WTC11 (cell line): ENCODE data around the gene ATP6V1F.

Experiments
- CREM ChIP-seq: sonication (generic); formaldehyde crosslinking; IDR thresholded peaks from 2 replicates; pipeline ENCODE4 v1.8.1; 2022; ENCODE audit warnings: mild to moderate bottlenecking, missing genetic modification reagents, moderate library complexity
- ETV6 ChIP-seq: sonication (generic); formaldehyde crosslinking; IDR thresholded peaks from 2 replicates; pipeline ENCODE4 v1.8.1; 2022; ENCODE audit warnings: mild to moderate bottlenecking, missing genetic modification reagents
- FOXK1 ChIP-seq: sonication (generic); formaldehyde crosslinking; IDR thresholded peaks from 2 replicates; pipeline ENCODE4 v1.8.0; 2022; ENCODE audit warnings: mild to moderate bottlenecking, moderate library complexity, missing genetic modification reagents
- JUN ChIP-seq: sonication (generic); formaldehyde crosslinking; IDR thresholded peaks from 2 replicates; pipeline ENCODE4 v1.8.0; 2023; ENCODE audit warnings: mild to moderate bottlenecking, missing genetic modification reagents
- NFE2L1 ChIP-seq: sonication (generic); formaldehyde crosslinking; IDR thresholded peaks from 2 replicates; pipeline ENCODE4 v1.8.1; 2023; ENCODE audit warnings: missing genetic modification reagents
- NR1H2 ChIP-seq: sonication (generic); formaldehyde crosslinking; IDR thresholded peaks from 2 replicates; pipeline ENCODE4 v1.9.0; 2021; ENCODE audit warnings: mild to moderate bottlenecking, moderate library complexity, missing genetic modification reagents
- TCF7 ChIP-seq: sonication (generic); formaldehyde crosslinking; IDR thresholded peaks from 2 replicates; pipeline ENCODE4 v1.8.0; 2022; ENCODE audit warnings: mild to moderate bottlenecking, low read depth, missing genetic modification reagents, moderate library complexity
- TF ChIP-seq, protein P1 (sequence below): sonication (generic); formaldehyde crosslinking; IDR thresholded peaks from 2 replicates; pipeline ENCODE4 v1.8.0; 2022; ENCODE audit warnings: mild to moderate bottlenecking, missing genetic modification reagents
- TF ChIP-seq, protein P2 (sequence below): fragments of 200-600 bp; IDR thresholded peaks from 2 replicates; pipeline ENCODE4 v1.8.0; 2022; ENCODE audit warnings: antibody characterized with exemption
- TF ChIP-seq, protein P3 (sequence below): sonication (generic); formaldehyde crosslinking; IDR thresholded peaks from 2 replicates; pipeline ENCODE4 v1.8.0; 2022; ENCODE audit warnings: mild to moderate bottlenecking, missing genetic modification reagents
- TF ChIP-seq, protein P4 (sequence below): sonication (generic); formaldehyde crosslinking; IDR thresholded peaks from 2 replicates; pipeline ENCODE4 v1.8.0; 2022; ENCODE audit warnings: mild to moderate bottlenecking, missing genetic modification reagents
- TF ChIP-seq, protein P5 (sequence below): sonication (generic); formaldehyde crosslinking; IDR thresholded peaks from 2 replicates; pipeline ENCODE4 v1.8.1; 2022; ENCODE audit warnings: low read depth, mild to moderate bottlenecking, moderate library complexity, missing genetic modification reagents, borderline replicate concordance

DNA sequence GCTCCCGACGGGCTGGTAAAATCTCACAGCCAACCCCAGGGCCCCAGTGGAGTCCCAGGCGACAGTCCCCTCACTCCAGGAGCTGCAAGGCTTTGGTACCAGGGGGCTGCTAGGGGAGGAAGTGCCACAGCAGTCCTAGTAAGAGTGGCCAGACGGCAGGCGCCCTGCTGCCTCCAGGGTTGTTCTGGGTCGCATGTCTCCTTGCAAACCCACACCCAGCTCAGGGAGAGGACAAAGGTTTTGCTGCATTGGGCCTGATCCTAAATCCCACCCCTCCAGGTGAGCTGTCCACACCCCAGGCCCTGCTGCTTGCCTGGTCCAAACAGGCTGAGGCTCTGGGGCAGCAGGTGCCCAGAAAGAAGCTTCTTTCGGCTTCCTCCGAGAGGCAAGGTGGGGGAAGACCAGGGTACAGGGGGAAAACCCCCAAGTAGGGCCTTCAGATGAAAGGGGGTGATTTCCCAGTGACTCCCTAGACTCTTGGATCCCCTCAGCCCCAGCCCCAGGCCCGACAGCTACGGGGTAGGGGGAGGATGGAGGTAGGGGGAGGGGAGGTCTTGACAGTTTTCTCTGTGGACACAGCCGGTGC lies 52.0 kb downstream of the ATP6V1F start:
- TF ChIP-seq, protein P1, sequence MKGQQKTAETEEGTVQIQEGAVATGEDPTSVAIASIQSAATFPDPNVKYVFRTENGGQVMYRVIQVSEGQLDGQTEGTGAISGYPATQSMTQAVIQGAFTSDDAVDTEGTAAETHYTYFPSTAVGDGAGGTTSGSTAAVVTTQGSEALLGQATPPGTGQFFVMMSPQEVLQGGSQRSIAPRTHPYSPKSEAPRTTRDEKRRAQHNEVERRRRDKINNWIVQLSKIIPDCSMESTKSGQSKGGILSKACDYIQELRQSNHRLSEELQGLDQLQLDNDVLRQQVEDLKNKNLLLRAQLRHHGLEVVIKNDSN (CRISPR knock-in tag): no peak
- no peak for TF ChIP-seq JUN
- no peak for TF ChIP-seq NFE2L1 (CRISPR knock-in tag)
- TF ChIP-seq, protein P2, sequence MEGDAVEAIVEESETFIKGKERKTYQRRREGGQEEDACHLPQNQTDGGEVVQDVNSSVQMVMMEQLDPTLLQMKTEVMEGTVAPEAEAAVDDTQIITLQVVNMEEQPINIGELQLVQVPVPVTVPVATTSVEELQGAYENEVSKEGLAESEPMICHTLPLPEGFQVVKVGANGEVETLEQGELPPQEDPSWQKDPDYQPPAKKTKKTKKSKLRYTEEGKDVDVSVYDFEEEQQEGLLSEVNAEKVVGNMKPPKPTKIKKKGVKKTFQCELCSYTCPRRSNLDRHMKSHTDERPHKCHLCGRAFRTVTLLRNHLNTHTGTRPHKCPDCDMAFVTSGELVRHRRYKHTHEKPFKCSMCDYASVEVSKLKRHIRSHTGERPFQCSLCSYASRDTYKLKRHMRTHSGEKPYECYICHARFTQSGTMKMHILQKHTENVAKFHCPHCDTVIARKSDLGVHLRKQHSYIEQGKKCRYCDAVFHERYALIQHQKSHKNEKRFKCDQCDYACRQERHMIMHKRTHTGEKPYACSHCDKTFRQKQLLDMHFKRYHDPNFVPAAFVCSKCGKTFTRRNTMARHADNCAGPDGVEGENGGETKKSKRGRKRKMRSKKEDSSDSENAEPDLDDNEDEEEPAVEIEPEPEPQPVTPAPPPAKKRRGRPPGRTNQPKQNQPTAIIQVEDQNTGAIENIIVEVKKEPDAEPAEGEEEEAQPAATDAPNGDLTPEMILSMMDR: no peak
- no peak for TF ChIP-seq CREM (CRISPR knock-in tag)
- no peak for TF ChIP-seq NR1H2
- TF ChIP-seq, protein P3, sequence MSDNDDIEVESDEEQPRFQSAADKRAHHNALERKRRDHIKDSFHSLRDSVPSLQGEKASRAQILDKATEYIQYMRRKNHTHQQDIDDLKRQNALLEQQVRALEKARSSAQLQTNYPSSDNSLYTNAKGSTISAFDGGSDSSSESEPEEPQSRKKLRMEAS (CRISPR knock-in tag): no peak
- TF ChIP-seq FOXK1 (CRISPR knock-in tag): no peak
- TF ChIP-seq, protein P4, sequence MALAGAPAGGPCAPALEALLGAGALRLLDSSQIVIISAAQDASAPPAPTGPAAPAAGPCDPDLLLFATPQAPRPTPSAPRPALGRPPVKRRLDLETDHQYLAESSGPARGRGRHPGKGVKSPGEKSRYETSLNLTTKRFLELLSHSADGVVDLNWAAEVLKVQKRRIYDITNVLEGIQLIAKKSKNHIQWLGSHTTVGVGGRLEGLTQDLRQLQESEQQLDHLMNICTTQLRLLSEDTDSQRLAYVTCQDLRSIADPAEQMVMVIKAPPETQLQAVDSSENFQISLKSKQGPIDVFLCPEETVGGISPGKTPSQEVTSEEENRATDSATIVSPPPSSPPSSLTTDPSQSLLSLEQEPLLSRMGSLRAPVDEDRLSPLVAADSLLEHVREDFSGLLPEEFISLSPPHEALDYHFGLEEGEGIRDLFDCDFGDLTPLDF (CRISPR knock-in tag): no peak
- TF ChIP-seq, protein P5, sequence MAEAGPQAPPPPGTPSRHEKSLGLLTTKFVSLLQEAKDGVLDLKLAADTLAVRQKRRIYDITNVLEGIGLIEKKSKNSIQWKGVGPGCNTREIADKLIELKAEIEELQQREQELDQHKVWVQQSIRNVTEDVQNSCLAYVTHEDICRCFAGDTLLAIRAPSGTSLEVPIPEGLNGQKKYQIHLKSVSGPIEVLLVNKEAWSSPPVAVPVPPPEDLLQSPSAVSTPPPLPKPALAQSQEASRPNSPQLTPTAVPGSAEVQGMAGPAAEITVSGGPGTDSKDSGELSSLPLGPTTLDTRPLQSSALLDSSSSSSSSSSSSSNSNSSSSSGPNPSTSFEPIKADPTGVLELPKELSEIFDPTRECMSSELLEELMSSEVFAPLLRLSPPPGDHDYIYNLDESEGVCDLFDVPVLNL (CRISPR knock-in tag): no peak
- TF ChIP-seq TCF7 (CRISPR knock-in tag): no peak
- TF ChIP-seq ETV6 (CRISPR knock-in tag): no peak
